ENCODE data around the gene FREY1.

DNA sequence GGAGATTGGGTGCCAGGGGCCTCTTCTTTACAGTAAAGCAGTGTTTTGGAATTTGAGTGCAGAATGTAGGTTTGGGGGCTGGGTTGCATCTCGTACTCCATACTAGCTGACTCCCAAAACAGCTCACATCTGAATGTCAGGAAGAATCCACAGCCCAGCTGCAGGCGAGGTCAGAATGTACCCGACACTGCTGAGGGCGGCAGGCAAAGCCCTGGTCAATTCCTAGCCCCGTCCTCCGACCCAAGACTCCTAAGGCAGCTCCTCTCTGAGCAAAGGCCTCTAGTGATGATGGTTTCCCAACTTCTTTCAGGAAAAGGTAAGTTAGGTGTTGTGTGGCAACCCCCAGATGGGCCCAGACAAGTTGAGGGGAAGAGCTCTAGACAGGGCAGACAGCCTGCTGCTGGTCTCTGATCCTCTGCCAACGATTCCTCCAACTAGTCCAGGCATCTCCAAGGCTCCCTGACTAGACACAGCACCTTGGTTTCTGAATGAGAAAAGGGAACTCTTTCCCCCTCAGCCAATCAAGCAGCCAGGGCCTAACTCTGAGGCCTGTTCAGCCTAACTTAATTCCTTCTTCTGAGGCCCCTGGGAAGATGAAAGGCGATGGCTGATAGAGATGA is 24.0 kb upstream of the FREY1 start:
- TF ChIP-seq, protein P1, sequence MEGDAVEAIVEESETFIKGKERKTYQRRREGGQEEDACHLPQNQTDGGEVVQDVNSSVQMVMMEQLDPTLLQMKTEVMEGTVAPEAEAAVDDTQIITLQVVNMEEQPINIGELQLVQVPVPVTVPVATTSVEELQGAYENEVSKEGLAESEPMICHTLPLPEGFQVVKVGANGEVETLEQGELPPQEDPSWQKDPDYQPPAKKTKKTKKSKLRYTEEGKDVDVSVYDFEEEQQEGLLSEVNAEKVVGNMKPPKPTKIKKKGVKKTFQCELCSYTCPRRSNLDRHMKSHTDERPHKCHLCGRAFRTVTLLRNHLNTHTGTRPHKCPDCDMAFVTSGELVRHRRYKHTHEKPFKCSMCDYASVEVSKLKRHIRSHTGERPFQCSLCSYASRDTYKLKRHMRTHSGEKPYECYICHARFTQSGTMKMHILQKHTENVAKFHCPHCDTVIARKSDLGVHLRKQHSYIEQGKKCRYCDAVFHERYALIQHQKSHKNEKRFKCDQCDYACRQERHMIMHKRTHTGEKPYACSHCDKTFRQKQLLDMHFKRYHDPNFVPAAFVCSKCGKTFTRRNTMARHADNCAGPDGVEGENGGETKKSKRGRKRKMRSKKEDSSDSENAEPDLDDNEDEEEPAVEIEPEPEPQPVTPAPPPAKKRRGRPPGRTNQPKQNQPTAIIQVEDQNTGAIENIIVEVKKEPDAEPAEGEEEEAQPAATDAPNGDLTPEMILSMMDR (IDR thresholded peaks at IDR 0.05), result no peak
- no peak for TF ChIP-seq EZH2 (IDR thresholded peaks at IDR 0.05)
